Stimulated activated CD4-positive, alpha-beta T cell treated with anti-CD3 and anti-CD28 coated beads, Interleukin-12 subunit alpha, Interleukin-12 subunit beta, amount 100 ng/mL, for 4 hours (primary cell): ENCODE measurements around the gene DDX46.
A peak's percentile ranks its signal among the peaks of the same experiment; 100 is the strongest.
"Not testable (repeated sequence)": the region's sequence is repeated elsewhere in the genome, so short reads cannot be mapped to it uniquely, and the experiment has no call there.

Source experiments
- DNase-seq: peaks from one replicate; pipeline ENCODE4 v3.0.0-alpha.2; 2020

Gene DDX46

GRCh38 chr5:134845852-134846640 lies 87.5 kb downstream of the DDX46 start, which contains the start of gene C5orf24:
TSS of gene C5orf24 (plus strand) at chr5:134845968. CDS start at chr5:134854901, 8,933 bp downstream.
- DNase-seq = peak; percentile 88

- DNase-seq = no peak
Observed at GRCh38 chr5:134846641-134846960, 88.0 kb downstream of the DDX46 start.

- DNase-seq = not testable (repeated sequence)
Observed at GRCh38 chr5:134849434-134849933, 90.9 kb downstream of the DDX46 start.

GRCh38 chr5:134851307-134851923 lies 92.8 kb downstream of the DDX46 start:
- DNase-seq = no peak

- DNase-seq = not testable (repeated sequence)
Observed at GRCh38 chr5:134856465-134856864, 97.9 kb downstream of the DDX46 start.

GRCh38 chr5:134857401-134857800 lies 98.8 kb downstream of the DDX46 start:
- DNase-seq = no peak

GRCh38 chr5:134864707-134865106 lies 106.1 kb downstream of the DDX46 start:
- no peak for DNase-seq

GRCh38 chr5:134873494-134873893 lies 114.9 kb downstream of the DDX46 start:
- DNase-seq = peak; percentile 7

- DNase-seq = peak; percentile 76
Observed at GRCh38 chr5:134873987-134874830, 115.6 kb downstream of the DDX46 start, which contains the start of gene TXNDC15. TSS of gene TXNDC15 (plus strand) at chr5:134874371. CDS start at chr5:134874428, 57 bp downstream.

- peak; percentile 34 for DNase-seq
Observed at GRCh38 chr5:134874831-134875655, 116.5 kb downstream of the DDX46 start.

GRCh38 chr5:134877159-134877558 lies 118.6 kb downstream of the DDX46 start:
- DNase-seq = no peak

- no peak for DNase-seq
Observed at GRCh38 chr5:134878403-134878802, 119.8 kb downstream of the DDX46 start.

GRCh38 chr5:134879456-134879855 lies 120.9 kb downstream of the DDX46 start:
- DNase-seq = no peak
